ENCODE results near the gene BPIFA1. TPM values are rescaled to one million over a fixed set of nuclear protein-coding genes. Genes with fewer than 3 reads are reported as not detected.
A peak's percentile ranks its signal among the peaks of the same experiment; 100 is the strongest.

The BPIFA1 gene
- total RNA-seq, 1 experiment from 2014 or later = not detected

DNA sequence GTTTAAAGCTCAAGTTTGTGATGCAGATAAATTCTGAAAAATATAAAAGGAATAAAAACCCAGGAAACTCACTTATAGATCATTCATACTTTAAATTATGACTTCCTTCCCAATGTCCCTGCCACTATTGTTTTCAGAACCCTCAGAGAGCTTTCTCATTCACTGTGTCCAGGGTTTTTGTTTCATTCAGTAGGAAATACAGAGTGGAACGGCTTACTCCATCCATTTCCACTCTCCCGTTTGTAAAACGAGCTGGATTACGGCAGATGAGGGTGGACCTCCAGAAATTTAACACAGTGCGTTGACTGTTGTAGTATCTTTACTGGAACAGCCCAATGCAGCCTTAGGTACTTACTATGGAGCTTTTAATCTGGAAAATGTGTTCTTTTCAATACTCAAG is 23.6 kb downstream of the BPIFA1 start:
- TF ChIP-seq, protein P1, sequence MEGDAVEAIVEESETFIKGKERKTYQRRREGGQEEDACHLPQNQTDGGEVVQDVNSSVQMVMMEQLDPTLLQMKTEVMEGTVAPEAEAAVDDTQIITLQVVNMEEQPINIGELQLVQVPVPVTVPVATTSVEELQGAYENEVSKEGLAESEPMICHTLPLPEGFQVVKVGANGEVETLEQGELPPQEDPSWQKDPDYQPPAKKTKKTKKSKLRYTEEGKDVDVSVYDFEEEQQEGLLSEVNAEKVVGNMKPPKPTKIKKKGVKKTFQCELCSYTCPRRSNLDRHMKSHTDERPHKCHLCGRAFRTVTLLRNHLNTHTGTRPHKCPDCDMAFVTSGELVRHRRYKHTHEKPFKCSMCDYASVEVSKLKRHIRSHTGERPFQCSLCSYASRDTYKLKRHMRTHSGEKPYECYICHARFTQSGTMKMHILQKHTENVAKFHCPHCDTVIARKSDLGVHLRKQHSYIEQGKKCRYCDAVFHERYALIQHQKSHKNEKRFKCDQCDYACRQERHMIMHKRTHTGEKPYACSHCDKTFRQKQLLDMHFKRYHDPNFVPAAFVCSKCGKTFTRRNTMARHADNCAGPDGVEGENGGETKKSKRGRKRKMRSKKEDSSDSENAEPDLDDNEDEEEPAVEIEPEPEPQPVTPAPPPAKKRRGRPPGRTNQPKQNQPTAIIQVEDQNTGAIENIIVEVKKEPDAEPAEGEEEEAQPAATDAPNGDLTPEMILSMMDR (IDR thresholded peaks at IDR 0.05; ENCODE audit: unreplicated experiment) = no peak
- ChIA-PET POLR2A (interaction anchor here (0.8 kb wide), 1 partner anchor 25 kb away, joined by 3 read pairs; no protein-coding TSS in a partner anchor), CTCF (interaction anchor here (0.7 to 1.7 kb wide), 6 partner anchors 32 to 736 kb away, joined by 3 to 7 read pairs (median 3); no protein-coding TSS in a partner anchor)
- no TSS peak for BruUV-seq (replicated peaks)
- peaks cover 5% of the 10 kb centered on the region for H3K4me1 Mint-ChIP-seq (ENCODE audit: insufficient read depth, unreplicated experiment)
- no peak overlapping the region for H3K27ac Mint-ChIP-seq (ENCODE audit: low read depth, unreplicated experiment)
- H3K36me3 Mint-ChIP-seq (ENCODE audit: insufficient read depth, unreplicated experiment) = no peaks in the 10 kb centered on the region
- peaks cover 71% of the 10 kb centered on the region for H3K27me3 Mint-ChIP-seq (ENCODE audit: insufficient read depth, unreplicated experiment)
- no peak overlapping the region for H3K4me3 Mint-ChIP-seq (ENCODE audit: unreplicated experiment)
- H3K9me3 Mint-ChIP-seq (ENCODE audit: unreplicated experiment) = peaks cover 3% of the 10 kb centered on the region
- intact Hi-C loops (cut with micrococcal nuclease) = no loop called here
- no peak for DNase-seq (ENCODE audit: unreplicated experiment)

GRCh38 chr20:33261465-33261864 is 25.7 kb downstream of the BPIFA1 start:
- Mint-ChIP-seq H3K4me1 (ENCODE audit: insufficient read depth, unreplicated experiment) (peaks cover 5% of the 10 kb centered on the region), H3K4me3 (ENCODE audit: unreplicated experiment) (no peak overlapping the region), H3K27me3 (ENCODE audit: insufficient read depth, unreplicated experiment) (peaks cover 50% of the 10 kb centered on the region), H3K9me3 (ENCODE audit: unreplicated experiment) (no peaks in the 10 kb centered on the region), H3K27ac (ENCODE audit: low read depth, unreplicated experiment) (no peak overlapping the region), H3K36me3 (ENCODE audit: insufficient read depth, unreplicated experiment) (no peaks in the 10 kb centered on the region)
- intact Hi-C loops (cut with micrococcal nuclease) = no loop called here
- no TSS peak for BruUV-seq (replicated peaks)
- ChIA-PET CTCF (interaction anchor here (0.6 to 2.5 kb wide), 4 partner anchors 9 to 38 kb away, joined by 3 to 8 read pairs (median 6); no protein-coding TSS in a partner anchor), POLR2A (no interaction called here)
- DNase-seq (ENCODE audit: unreplicated experiment) = no peak
- TF ChIP-seq, protein P1 (IDR thresholded peaks at IDR 0.05; ENCODE audit: unreplicated experiment) = no peak

DNA sequence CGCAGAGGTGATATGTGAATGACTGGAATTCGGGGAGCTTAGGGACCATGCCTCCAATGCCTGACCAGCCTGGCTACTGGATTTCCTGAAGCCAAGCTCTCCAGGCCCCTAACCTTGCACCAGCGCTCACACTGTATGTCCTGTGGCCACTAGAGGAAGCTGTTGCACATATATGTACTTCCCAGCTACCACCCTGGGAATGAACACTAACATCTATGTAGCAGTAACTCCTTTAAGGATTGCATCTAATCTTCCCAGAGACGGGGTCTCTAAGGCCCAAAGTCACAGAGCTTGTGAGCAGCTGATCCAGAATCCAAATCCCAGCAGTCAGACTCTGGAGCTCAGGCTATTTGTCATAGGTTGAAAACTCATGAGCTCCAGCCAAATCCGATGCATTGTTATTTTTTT is 26.9 kb downstream of the BPIFA1 start:
- CTCF ChIA-PET = interaction anchor here (0.5 to 2.5 kb wide), 9 partner anchors 9 to 583 kb away, joined by 3 to 8 read pairs (median 3); no protein-coding TSS in a partner anchor
- H3K4me1 Mint-ChIP-seq (ENCODE audit: insufficient read depth, unreplicated experiment) = peaks cover 5% of the 10 kb centered on the region
- intact Hi-C loops (cut with micrococcal nuclease) = no loop called here
- no peak overlapping the region for H3K27ac Mint-ChIP-seq (ENCODE audit: low read depth, unreplicated experiment)
- no peaks in the 10 kb centered on the region for H3K36me3 Mint-ChIP-seq (ENCODE audit: insufficient read depth, unreplicated experiment)
- TF ChIP-seq, protein P1 (IDR thresholded peaks at IDR 0.05; ENCODE audit: unreplicated experiment) = peak; percentile 45
- H3K4me3 Mint-ChIP-seq (ENCODE audit: unreplicated experiment) = no peak overlapping the region
- DNase-seq (ENCODE audit: unreplicated experiment) = peak; percentile 60
- POLR2A ChIA-PET = interaction anchor here (0.7 kb wide), 1 partner anchor 40 kb away, joined by 3 read pairs; no protein-coding TSS in a partner anchor
- BruUV-seq (replicated peaks) = no TSS peak
- peaks cover 54% of the 10 kb centered on the region for H3K27me3 Mint-ChIP-seq (ENCODE audit: insufficient read depth, unreplicated experiment)
- H3K9me3 Mint-ChIP-seq (ENCODE audit: unreplicated experiment) = no peaks in the 10 kb centered on the region

GRCh38 chr20:33263784-33264183 is 28.0 kb downstream of the BPIFA1 start:
- Mint-ChIP-seq H3K4me1 (ENCODE audit: insufficient read depth, unreplicated experiment) (peaks cover 5% of the 10 kb centered on the region), H3K4me3 (ENCODE audit: unreplicated experiment) (no peak overlapping the region), H3K9me3 (ENCODE audit: unreplicated experiment) (no peaks in the 10 kb centered on the region), H3K27ac (ENCODE audit: low read depth, unreplicated experiment) (no peak overlapping the region), H3K36me3 (ENCODE audit: insufficient read depth, unreplicated experiment) (no peaks in the 10 kb centered on the region), H3K27me3 (ENCODE audit: insufficient read depth, unreplicated experiment) (peaks cover 59% of the 10 kb centered on the region)
- no TSS peak for BruUV-seq (replicated peaks)
- POLR2A ChIA-PET = no interaction called here
- TF ChIP-seq, protein P1 (IDR thresholded peaks at IDR 0.05; ENCODE audit: unreplicated experiment) = no peak
- CTCF ChIA-PET = interaction anchor here (0.9 to 2.5 kb wide), 4 partner anchors 11 to 36 kb away, joined by 3 to 8 read pairs (median 4); no protein-coding TSS in a partner anchor
- DNase-seq (ENCODE audit: unreplicated experiment) = no peak
- intact Hi-C loops (cut with micrococcal nuclease) = no loop called here
